ENCODE data around the gene SRSF6.

DNA sequence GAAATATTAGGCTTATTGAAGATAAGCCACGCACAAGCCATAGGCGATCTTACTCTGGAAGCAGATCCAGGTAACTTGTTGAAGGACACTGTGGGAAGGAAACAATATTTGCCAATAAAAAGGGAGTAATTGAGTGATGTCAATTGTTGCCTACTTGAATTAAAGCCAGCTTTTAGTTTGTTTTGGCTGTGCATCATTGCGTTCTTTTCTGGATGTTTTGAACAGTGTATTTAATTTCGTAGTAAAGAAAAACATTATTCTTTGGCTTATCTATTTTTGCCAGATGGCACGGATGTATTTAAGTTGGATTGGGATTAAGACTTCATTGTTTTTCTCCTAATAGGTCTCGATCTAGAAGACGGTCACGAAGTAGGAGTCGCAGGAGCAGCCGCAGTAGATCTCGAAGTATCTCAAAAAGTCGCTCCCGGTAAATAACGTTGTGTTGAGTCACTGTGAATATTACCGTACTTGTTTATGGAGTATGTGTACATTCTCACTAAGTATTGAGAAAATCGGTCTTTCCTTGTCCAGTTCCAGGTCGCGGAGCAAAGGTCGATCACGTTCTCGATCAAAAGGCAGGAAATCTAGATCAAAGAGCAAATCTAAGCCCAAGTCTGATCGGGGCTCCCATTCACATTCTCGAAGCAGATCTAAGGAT lies 2.6 kb downstream of the SRSF6 start:
- TF ChIP-seq, protein P1, sequence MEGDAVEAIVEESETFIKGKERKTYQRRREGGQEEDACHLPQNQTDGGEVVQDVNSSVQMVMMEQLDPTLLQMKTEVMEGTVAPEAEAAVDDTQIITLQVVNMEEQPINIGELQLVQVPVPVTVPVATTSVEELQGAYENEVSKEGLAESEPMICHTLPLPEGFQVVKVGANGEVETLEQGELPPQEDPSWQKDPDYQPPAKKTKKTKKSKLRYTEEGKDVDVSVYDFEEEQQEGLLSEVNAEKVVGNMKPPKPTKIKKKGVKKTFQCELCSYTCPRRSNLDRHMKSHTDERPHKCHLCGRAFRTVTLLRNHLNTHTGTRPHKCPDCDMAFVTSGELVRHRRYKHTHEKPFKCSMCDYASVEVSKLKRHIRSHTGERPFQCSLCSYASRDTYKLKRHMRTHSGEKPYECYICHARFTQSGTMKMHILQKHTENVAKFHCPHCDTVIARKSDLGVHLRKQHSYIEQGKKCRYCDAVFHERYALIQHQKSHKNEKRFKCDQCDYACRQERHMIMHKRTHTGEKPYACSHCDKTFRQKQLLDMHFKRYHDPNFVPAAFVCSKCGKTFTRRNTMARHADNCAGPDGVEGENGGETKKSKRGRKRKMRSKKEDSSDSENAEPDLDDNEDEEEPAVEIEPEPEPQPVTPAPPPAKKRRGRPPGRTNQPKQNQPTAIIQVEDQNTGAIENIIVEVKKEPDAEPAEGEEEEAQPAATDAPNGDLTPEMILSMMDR (conservative IDR thresholded peaks at IDR 0.05 in 1 of 2, IDR thresholded peaks at IDR 0.05 in 1 of 2; ENCODE audit: low read depth in 1 of 2, low read length in 2 of 2): no peak
- TF ChIP-seq EZH2 (IDR thresholded peaks at IDR 0.05; ENCODE audit: low read length, missing control alignments): no peak

All from fibroblast of lung (primary cell).